ENCODE results near the gene SCART1.

GRCh38 chr10:133422223-133422806 is 31.4 kb upstream of the SCART1 start:
- no peak for TF ChIP-seq POLR2AphosphoS5 (IDR thresholded peaks at IDR 0.05)
- TF ChIP-seq, protein P1, sequence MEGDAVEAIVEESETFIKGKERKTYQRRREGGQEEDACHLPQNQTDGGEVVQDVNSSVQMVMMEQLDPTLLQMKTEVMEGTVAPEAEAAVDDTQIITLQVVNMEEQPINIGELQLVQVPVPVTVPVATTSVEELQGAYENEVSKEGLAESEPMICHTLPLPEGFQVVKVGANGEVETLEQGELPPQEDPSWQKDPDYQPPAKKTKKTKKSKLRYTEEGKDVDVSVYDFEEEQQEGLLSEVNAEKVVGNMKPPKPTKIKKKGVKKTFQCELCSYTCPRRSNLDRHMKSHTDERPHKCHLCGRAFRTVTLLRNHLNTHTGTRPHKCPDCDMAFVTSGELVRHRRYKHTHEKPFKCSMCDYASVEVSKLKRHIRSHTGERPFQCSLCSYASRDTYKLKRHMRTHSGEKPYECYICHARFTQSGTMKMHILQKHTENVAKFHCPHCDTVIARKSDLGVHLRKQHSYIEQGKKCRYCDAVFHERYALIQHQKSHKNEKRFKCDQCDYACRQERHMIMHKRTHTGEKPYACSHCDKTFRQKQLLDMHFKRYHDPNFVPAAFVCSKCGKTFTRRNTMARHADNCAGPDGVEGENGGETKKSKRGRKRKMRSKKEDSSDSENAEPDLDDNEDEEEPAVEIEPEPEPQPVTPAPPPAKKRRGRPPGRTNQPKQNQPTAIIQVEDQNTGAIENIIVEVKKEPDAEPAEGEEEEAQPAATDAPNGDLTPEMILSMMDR (IDR thresholded peaks at IDR 0.05) = no peak
